Measurements from ENCODE around the gene PPARA.

PPARA gene

GRCh38 chr22:46275455-46276122 is 125.3 kb downstream of the PPARA start:
- no peak for DNase-seq

GRCh38 chr22:46276563-46276962 is 126.2 kb downstream of the PPARA start:
- no peak for DNase-seq

- DNase-seq: no peak
Observed at GRCh38 chr22:46278656-46279645, 128.6 kb downstream of the PPARA start.

GRCh38 chr22:46280063-46280817 is 129.9 kb downstream of the PPARA start:
- no peak for DNase-seq

GRCh38 chr22:46280999-46281623 is 130.8 kb downstream of the PPARA start:
- no peak for DNase-seq

GRCh38 chr22:46281866-46282678 is 131.7 kb downstream of the PPARA start:
- DNase-seq: no peak

- DNase-seq: no peak
Observed at GRCh38 chr22:46286006-46286405, 135.7 kb downstream of the PPARA start.

- no peak for DNase-seq
Observed at GRCh38 chr22:46286941-46287872, 136.9 kb downstream of the PPARA start.

GRCh38 chr22:46287873-46288751 is 137.8 kb downstream of the PPARA start:
- no peak for DNase-seq

GRCh38 chr22:46288846-46289243 is 138.5 kb downstream of the PPARA start:
- no peak for DNase-seq

GRCh38 chr22:46289244-46289891 is 139.0 kb downstream of the PPARA start:
- no peak for DNase-seq

GRCh38 chr22:46290121-46290842 is 140.0 kb downstream of the PPARA start:
- no peak for DNase-seq

- DNase-seq: no peak
Observed at GRCh38 chr22:46290843-46291785, 140.8 kb downstream of the PPARA start.

GRCh38 chr22:46292173-46292572 is 141.8 kb downstream of the PPARA start:
- DNase-seq: no peak

GRCh38 chr22:46292732-46293131 is 142.4 kb downstream of the PPARA start:
- DNase-seq: no peak

Data from right kidney (tissue), 1 donor.